T-helper 1 cell (primary cell): ENCODE data around the gene DOCK11.
"Not testable (repeated sequence)": the region's sequence is repeated elsewhere in the genome, so short reads cannot be mapped to it uniquely, and the experiment has no call there.

ENCODE experiments used
- DNase-seq, 5 donors: peaks; one replicate each; pipeline ENCODE4 v3.0.0-alpha.2; 2012 to 2020
- total RNA-seq, 4 donors: gene quantifications; one replicate each; lab custom pipeline; 2026; lab: John Stamatoyannopoulos, UW

Gene DOCK11
- 319 to 450 (median 399) reads per million in 4 donors for total RNA-seq

DNA sequence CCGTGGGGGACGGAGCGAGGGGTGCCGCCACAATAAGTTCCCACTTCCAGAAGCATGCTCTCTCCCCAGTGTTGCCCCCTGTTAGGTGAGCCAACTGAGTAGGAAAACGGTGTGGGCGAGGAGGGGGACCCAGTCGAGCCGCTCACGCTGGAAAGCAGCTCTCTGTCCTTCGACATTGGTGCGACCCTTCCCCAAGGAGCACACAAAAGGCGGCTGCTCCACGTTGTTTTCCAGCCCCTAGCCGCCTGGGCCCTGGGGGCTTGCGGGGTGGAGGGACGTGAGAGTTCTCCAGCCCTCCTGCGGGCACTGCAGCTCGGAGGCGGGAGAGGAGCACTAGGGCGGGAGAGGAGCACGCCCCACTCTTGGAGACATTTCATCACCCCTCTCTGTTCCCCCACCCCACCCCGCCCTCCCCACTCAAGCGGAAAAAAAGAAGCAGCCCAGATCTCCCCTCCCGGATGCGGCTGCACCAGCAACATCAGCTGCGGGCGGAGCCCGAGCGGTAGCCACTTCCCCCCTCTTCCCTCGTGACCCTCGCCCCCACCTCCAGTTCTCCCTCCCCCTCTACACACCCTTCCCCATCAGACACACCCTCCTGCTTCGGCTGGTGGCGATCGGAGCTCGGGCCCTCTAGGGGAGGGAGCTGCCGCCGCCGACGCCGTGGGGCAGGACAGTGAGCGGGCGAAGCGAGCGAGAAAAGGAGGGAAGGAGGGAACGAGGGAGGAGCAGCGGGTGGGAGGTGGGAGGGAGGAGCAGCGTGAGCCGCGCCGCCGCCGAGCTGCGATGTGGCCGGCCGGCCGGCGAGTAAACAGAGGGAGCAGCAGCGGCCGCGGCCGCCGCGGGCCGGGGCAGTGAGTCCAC is at the start of gene DOCK11:
Gene DOCK11 (plus strand): TSS at position 755 of the 861 bp plus-strand sequence. CDS start 157 bp downstream, outside the sequence.
- DNase-seq, result peak; percentile 62 to 93 (median 74)

DNA sequence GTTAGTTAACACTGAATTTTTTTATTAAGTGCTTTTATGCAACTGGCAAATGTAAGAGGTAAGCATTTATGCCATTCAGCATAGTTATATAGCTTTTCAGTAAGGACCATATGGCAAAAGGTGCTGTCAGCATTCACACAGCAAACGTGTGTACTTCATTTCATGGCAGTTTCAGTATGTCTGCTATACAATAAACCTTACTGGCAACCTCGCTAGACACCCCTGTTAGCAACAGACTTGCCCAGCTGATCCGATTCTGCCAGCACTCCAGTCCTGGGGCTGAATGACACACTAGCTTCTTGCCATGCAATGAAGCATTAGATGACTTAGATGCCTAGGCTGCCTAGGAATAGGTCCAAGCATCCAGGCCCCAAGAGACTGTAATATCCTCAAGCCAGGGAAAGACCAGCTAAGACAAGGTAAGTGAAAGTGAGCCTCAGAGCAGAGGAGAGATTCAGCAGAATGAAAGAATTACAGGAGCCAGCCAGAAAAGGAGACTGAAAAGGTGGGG is 47.3 kb upstream of the DOCK11 start:
- no peak for DNase-seq

DNA sequence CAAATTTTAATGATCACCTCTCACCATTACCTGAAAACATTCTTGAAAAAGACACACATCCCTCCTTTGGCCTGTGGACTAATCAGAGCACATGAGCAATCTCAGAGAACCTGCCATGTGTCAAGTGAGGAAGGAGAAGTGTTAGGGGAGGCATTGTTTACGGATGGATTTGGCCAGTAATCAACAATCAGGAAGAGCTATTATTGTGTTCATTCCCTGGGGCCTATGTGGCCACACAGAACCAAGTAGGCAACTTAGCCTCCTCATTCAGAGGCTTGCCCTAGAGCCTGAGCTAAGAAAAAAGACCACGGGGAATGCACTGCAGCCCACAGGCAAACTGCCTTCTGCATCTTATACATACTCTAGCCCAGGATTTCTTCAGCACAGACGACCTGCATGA is 40.6 kb upstream of the DOCK11 start:
- DNase-seq, result no peak

DNA sequence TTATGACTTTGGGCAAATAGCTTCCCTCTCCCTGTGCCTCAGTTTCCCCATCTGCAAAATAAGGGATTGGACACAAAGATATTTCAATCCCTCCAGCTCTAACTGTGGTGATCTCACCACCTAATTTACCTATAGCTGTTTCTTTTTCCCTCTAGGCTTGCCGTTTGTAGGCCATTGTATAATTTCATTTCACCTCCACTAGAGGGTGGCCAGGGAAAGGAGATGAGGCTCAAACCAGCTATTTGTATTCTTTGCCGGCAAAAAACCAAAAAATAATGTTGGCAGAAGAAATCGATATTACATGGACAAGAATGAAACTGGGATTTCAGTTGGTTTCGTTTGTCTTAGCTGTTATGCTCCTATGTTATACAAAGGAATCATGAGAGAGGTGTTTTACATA is 36.1 kb upstream of the DOCK11 start:
- DNase-seq, result peak in 2 of 5 donors; percentile 4 to 20

DNA sequence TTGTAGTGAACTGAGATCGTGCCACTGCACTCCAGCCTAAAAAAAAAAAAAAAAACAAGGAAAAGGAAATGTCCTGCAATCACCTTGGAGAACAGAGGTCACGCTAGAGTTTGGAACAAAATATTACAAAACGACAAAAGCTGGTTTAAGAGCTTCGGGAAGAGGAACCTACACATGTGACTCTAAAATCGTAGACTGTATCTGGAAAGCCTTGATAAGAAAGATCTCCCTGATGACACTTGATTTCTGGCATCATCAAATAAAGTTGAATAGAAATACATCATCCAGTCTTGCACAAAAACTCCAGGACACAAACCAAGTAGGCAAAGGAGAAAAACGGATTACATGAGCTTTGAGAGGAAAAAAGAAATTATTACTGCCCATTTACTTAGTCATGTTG is 31.1 kb upstream of the DOCK11 start:
- no peak for DNase-seq

DNA sequence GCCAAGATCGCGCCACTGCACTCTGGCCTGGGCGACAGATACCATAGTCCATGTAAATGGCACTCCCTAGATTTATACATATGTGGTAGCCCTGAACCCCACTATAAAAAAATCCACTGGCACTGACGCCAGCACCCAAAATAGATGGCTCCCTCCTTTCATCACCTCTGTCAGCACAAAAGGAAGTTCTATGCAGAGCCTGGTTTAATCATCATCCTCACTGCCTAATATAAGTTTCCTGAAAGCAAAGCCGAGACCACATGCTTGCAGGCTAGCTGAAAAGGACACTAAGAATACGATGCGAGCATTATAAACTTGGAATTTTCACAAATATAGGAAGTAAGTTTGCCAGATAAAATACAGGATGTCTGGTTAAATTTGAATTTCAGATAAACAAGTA is 27.5 kb upstream of the DOCK11 start:
- no peak for DNase-seq

DNA sequence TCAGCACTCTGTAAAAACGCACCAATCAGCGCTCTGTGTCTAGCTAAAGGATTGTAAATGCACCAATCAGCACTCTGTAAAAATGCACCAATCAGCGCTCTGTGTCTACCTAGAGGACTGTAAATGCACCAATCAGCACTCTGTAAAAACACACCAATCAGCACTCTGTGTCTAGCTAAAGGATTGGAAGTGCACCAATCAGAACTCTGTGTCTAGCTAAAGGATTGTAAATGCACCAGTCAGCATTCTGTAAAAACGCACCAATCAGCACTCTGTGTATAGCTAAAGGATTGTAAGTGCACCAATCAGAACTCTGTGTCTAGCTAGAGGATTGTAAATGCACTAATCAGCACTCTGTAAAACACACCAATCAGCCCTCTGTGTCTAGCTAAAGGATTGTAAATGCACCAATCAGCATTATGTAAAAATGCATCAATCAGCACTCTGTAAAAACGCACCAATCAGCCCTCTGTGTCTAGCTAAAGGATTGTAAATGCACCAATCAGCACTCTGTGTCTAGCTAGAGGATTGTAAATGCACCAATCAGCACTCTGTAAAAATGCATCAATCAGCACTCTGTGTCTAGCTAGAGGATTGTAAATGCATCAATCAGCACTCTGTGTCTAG is 24.8 kb upstream of the DOCK11 start:
- not testable (repeated sequence) for DNase-seq

DNA sequence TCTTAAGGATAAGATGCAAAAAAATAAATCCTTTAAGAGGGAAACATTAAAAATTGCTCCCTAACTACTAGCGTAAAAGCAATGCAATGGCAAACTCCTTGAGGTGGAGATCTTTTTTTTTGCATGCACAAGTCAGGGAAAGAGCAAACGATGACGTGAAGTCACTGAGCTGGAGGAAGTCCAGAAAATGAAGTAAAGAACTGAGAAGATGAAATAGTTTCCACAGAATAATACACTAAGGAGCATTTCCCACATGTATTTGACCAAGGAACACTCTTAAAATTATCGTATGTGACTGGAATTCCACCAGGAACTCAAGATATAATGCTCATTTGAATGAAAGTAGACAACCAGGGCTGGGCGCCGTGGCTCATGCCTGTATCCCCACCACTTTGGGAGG is 21.0 kb upstream of the DOCK11 start:
- no peak for DNase-seq

DNA sequence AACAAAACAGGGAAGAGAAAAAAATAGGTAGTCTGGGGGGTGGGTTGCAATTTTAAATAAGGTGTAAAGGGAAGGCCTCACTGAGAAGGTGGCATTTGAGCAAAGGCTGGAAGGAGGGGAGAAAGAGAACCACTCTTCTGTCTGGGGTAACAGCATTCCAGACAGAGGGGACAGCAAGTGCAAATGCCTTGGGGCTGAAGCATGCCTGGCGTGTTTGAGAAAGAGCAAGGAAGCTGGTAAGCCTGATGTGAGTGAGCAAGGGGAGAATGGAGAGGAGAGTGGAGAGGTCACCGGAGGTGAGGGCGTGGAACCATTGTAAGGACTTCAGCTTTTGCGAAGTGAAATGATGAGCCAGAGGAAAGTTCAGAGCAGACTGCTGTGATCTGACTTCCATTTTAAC is 19.7 kb upstream of the DOCK11 start:
- no peak for DNase-seq

DNA sequence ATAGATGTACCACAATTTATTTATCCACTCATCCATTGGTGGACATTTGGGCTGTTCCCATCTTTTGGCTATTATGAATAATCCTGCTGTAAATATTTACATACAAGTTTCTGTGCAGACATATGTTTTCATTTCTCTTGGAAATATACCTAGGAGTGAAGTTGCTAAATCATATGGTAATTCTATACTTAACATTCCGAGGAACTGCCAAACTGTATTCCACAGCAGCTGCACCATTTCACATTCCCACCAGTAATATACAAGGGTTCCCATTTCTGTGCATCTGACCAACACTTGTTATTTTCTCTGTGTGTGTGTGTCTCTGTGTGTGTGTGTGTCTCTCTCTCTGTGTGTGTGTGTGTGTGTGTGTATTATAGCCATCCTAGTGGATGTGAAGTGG is 15.4 kb upstream of the DOCK11 start:
- no peak for DNase-seq

DNA sequence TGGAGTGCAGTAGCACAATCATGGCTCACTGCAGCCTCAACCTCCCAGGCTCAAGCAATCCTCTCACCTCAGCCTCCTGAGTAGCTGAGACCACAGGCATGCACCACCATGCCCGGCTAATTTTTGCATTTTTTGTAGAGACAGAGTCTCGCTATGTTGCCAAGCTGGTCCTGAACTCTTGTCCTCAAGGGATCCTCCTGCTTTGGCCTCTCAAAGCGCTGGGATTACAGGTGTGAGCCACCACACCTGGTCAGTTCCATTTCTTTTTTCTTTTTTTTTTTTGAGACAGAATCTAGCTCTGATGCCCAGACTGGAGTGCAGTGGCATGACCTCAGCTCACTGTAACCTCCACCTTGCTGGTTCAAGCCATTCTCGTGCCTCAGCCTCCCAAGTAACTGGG is 13.2 kb upstream of the DOCK11 start:
- not testable (repeated sequence) for DNase-seq

DNA sequence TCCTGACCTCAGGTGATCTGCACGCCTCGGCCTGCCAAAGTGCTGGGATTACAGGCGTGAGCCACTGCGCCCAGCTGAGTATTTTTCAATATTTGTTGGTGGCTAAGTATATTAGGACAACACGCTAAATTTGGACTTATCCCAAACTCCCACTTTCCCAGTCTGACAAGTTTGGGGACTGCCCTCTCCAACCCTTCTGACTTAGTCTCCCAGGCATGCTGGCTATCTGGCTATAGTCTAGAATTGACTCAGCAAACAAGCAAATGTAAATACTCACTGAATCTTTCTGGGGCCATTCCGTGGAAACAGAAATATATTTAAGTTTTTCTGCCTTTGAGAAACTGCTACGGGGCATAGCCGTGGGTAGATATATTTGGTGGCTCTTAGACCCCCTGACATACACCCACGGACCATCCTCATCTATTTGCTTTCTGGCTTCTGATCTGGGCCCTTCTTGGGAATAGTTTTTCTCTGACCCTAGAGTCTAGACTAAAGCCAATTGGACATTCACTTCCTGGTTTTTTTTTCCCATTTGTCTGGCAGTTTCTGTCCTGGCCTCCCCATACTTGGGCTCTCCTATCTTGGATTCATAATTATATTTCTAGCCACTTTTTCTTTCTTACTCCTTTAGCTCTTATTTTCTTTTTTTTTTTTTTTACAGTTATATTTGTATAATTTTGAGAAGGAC is 11.3 kb upstream of the DOCK11 start:
- DNase-seq, result no peak

DNA sequence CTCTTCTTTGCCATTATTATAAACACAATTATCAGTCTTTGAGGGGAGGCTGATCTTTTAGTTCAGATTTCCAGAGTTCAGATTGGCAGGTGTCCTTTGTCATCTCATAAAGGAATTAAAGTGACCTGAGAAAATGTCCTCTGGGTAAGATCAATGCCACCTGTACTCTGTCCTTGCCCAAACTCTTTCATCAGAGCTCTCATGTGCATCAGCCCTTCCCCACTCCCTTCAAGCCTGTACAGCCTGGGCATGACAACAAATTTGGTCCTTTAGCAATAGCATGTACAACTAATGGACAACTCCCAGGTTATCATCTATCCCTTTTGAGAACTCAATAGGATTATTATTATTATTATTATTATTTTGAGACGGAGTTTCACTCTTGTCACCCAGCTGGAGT is 8.9 kb upstream of the DOCK11 start:
- not testable (repeated sequence) for DNase-seq

DNA sequence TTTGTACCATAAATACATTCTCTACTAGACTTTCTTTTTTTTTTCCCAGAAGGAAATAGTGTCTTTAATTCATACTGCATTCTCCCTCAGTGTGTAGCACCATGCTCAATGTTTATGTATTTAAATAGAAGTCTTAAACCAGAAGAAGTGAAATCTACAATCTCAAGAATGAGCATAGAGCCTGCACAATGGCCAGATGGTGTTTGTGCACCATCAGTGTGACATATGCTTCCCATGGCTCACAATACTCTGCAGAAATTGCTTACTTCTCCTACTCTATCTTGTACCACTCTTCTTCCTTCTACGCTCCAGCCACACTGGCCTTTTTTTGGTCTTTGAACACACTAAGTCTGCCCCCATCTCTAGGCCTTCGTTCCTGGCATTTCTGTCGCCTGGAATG is 2.6 kb upstream of the DOCK11 start:
- no peak for DNase-seq

DNA sequence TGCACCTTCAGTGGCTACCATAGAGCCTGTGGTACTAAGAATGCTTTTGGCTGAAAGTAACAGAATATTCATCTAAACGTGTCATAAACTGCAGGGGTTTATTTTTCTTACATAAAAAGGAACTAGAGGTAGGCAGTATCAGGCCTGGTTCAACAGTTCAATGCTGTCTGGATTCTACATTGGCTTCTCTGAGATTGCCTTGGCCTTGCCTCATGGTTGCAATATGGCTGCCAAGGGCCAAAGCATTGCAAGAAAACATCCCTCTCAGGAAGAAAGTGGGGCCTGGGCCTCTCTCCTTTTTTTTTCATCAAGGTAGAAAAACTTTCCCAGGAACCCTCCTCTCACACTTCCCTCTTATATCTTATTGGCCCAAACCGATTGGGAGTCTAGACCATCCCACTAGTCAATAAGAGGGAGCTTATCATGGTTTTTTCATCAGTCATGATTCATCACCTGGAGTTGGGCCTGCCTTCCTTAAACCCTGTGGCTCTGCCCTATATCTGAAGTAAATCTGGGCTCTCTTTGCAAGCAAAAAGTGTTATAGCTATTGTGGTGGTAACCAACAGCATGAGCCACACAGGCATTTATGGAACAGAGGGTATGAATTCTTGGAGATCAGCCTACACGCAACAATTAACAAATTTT is 1.8 kb upstream of the DOCK11 start:
- DNase-seq, result no peak

DNA sequence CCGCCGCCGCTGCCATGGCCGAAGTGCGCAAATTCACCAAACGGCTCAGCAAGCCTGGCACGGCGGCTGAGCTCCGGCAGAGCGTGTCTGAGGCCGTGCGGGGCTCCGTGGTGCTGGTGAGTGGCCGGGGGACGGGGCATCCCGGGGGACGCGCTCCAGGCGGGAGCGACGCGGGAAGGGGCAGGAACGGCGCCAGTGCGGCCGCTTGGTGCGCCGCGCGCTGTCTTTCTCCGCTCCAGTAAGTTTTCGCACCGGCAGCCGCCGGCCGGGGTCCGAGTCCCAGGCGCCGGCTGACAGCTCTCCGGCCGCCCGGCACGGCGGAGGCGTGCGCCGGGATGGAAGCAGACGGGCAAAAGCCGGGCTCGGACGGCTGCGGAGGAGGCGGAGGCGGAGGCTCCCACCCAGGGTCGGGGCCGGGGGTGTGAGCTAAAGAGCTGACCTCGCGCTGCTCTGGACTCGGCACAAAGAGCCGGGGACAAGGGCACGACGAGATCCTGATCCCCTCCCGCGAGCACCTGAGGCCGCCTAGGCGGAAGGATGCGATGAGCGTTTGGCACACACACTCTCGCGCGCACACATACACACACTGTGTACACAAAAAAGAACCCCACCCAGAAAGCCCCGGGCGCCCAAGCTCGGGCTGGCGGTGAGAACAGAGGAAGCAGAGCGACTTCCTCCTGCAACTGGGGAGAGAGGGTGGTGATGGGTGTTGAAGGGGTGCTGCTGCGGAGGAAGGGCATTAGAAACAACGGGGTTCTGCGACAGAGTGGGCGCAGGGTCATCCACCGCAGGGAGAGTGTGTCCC is 545 bp downstream of the DOCK11 start:
- DNase-seq, result peak; percentile 51 to 87 (median 68)

DNA sequence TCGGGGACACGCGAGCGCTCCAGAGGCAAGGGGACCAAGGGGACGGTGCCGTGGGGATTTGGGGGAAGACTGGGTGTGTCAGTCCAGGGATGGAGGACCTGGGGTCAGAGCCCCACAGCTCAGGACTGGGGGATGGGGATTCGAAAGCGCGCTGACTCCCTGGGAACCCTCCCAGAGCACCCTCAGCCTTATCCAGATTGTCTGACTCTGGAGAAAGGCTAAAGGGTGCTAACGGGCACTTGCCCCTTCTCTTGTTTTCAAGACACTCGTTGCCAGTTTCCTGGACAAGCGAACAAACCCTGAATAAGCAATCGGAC is 1.1 kb downstream of the DOCK11 start:
- peak in 1 of 5 donors; percentile 10 for DNase-seq

DNA sequence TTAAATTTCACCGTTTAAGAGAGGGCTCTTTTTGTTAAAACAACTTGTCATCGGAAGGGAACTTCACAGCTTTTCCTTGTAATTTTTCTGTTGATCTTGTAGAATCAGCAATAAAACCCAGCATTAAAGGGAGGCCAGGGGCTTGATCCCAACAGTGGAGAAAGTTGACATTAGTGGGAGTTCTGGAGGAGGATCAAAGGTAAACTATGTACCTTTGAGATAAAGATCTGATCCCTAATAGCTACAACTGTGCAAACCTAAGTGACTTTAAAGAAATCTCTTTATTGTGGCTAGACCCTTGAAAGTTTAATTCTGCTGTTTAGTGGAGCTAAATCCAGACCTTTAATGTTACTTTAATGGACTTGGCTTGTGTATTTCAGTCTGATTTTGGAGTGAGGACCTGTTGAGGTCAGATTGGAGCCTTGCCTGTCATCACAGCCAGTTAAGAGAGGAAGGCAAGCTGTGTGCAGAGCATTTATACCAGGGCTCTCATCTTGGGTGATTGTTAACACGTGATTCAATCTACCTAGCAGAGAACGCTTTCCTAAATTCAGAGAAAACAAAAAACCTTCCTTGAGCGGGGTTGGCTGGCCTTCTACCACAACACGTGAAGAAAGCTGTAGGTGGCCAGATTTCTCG is 1.7 kb downstream of the DOCK11 start:
- DNase-seq, result peak in 4 of 5 donors; percentile 4 to 67 (median 12)

DNA sequence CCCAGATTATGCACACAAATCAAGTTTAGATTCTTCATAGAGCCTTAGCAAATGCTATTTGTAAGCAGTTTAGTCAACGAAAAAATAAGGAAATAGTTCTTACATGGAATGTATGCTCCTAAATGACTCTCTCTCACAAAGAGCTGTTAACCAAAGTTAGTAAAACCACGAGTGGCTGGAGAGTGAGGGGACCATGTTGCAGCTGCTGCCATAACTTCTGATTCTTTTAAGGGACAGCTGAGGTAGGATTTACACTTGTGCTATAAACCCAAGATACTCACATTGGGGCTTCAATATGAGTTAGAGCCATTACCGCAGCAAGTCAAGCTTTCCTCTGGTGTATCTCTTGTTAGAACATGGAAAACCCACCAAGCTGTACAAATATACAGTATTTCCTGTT is 2.7 kb downstream of the DOCK11 start:
- DNase-seq, result no peak

DNA sequence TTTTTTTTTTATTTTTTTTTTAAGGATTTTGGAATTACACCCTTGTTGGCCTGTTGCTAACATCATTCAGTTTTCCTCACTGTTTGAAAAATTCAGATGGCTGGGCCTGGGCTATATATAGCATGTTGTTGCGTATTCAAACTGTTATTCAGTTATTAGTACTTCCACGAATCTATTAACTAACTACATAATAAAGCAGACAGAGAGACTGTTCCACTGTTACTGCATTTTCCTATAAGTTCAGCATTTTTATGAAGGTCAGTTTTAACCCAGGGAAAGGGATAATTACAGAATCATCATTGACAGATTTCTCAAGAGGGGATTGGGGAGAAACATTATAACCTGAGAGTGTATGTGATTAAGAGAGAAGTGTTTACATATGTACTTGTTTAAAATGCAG is 3.1 kb downstream of the DOCK11 start:
- DNase-seq, result no peak

DNA sequence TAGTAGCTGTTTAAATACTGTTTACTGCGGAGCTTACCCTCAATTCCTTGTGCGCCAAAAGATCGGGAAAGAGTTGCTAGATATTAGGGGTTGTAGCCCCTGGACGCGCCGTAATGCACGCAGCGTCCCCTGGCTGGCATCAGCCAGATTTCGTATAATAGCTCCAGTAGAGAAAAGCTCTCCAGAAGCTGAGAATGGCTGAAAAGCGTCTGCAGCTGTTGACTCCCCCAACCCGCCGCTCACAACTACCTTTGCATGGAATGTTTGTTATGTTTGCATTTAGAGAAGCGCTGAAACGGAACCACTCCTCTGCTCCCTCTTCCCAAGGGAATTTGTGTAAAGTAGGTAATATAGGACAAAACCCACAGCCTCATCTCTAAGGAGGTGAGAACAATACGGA is 3.7 kb downstream of the DOCK11 start:
- DNase-seq, result no peak
